ENCODE data around the gene RRP8.

RRP8 gene

DNA sequence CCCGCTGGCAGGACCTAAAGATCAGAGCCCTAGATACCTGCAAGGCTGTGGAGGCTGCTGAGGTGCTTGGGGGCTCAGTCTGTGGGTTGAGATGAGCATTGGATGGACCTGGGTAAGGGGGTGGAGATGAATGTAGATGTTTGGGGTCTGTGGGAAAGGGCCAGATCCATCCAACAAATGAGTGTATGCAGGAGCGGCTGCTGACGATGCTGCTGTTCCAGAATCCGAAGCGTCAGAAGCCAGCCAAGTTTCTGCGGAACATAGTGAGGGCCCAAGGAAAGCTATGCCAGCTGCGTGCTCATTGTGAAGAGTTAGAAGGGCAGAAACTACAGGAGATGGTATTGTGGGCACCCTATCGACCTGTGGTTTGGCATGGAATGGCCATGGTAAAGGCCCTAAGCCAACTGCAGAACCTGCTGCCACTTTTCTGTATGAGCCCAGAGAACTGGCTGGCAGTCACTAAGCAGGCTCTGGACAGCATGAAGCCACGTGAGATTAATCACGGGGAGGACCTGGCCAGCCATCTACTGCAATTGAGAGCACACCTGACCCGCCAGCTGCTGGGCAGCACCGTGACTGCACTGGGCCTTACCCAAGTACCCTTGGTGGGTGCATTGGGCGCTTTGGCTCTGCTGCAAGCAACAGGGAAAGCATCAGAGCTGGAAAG, 36.6 kb downstream of the RRP8 start:
- no peak for ATAC-seq

GRCh38 chr11:6565988-6566703, 37.3 kb downstream of the RRP8 start:
- no peak for ATAC-seq

- no peak for ATAC-seq
These were observed 38.1 kb downstream of the RRP8 start for GRCh38 chr11:6565325-6565724.

DNA sequence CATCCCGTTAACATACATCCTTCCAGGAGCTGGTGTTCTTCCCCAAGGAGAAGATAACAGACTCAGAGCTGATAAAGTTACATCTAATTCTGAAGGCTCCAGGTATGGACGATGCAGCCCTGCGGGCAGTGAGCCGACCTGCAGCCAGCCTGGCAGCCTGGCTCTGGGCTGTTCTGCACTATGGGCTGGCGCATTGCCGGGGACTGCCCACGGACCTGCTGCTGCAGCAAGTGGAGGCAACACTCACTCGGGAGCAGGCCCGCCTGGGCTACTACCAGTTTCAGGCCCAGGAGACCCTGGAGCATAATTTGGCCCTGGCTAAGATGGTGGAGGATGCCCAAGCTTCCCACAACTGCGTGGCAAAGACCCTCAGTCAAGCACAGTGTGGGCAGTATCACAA, 39.7 kb downstream of the RRP8 start:
- no peak for ATAC-seq

GRCh38 chr11:6563121-6563619, 40.2 kb downstream of the RRP8 start:
- no peak for ATAC-seq

DNA sequence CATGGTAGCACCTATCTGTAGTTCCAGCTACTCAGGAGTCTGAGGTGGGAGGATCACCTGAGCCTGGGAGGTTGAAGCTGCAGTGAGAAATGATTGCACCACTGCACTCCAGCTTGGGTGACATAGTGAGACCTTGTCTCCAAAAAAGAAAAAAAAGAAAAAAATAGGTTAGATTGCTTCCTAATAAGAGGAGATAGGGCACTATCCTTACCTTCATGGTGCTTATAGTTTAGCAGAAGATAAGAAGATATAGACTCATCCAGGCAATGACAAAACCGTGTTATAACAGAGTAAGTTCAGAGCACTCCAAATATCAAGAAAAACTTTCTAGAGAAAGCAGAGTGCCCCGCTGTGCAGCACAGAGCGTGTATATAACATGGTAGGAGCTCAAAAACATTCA, 42.1 kb downstream of the RRP8 start:
- ATAC-seq = no peak

DNA sequence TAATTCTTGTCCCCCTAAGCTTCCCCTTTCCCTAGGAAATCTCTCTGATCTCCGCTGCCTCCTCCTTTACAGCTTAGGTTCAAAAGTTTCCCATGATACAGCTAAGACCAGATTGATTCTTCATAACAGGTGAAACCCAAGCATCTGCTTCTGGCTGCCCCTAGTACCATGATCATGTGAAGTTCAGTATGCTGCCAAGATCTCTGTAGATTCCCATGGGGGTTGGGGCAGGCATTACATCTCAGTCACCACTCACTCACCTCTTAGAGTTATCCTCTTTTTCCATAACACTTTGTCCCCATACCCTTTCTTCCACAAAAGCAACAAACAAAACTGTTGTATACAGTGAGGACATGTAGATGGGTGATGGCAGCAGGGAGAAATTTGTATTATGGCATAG, 44.0 kb downstream of the RRP8 start:
- no peak for ATAC-seq

- ATAC-seq = no peak
These were observed 45.4 kb downstream of the RRP8 start for GRCh38 chr11:6557761-6558674.

DNA sequence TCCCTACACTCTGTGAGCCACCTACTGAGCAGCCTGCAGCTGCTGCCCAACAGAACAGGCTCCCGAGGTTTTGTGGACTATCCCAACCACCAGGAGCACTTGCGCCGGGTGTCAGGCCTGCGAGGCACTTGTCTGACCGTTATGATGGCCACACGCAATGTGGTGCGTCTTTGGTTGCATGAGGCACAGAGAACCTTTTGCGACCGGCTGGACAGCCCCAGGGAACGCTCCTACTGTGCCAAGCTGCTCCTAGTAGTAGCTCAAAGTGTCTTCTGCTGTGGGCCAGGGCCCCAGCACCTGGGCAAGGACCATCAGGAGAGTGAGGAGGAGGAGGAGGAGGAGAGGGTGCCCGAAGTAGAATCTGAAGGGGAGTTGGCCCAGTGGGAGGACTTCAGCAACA, 46.4 kb downstream of the RRP8 start:
- no peak for ATAC-seq

GRCh38 chr11:6556139-6556949, 47.1 kb downstream of the RRP8 start:
- ATAC-seq = no peak

- no peak for ATAC-seq
These were observed 48.3 kb downstream of the RRP8 start for GRCh38 chr11:6554828-6555706.

DNA sequence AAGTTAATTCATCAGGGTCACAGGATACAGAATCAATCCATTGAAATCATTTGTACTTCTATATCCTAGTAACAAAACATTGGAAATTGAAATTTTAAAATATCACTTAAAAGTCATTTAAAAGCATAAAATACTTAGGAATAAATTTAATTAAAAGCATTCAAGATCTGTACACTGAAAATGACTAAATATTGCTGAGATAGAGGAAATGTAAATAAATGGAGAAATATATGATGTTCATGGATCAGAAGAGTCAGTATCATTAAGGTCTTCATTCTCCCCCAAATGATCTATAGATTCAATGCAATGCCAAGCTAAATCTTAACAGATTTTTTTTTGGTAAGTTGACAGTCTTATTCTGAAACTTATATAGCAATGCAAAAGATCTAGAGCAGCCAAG, 49.8 kb downstream of the RRP8 start:
- ATAC-seq = no peak

GRCh38 chr11:6548641-6549040, 54.8 kb downstream of the RRP8 start:
- ATAC-seq = no peak

DNA sequence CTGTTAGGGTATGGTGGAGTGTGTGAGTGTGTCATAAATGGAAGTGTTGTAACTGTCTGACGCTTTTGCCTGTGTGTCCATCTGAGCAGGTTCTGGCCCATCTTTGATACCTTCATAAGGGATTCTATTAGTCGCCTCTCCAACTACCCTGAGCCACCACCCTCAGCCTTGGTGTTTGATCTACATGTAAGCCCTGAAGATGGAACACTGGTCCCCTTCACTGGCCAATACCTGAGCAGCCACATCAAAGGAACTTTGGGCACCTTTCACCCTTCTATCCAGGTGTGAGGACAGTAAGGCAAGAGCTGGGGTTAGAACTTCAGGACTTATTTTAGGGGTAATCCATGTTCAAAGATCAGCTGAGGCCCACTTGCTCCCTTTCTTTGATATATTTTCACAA, 55.3 kb downstream of the RRP8 start:
- no peak for ATAC-seq

DNA sequence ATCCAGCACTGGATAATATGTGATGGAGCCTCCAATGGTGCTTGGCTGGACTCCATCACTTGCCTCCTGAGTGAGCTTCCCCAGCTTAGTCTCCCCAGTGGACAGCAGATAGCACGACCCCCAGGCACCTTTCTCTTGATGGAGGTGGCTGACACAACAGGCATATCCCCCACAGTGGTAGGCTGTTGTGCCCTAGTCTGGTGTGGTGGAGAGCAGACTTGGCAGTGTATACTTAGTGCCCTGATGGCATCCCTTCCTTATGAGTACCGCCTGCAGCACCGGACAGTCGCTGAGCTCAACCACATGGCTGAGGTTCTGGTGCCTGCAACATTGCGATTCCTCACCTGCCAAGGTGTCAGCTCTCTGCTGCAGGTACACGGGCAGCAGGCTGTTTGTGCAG, 56.2 kb downstream of the RRP8 start:
- ATAC-seq = no peak

- no peak for ATAC-seq
These were observed 56.7 kb downstream of the RRP8 start for GRCh38 chr11:6546735-6547134.

DNA sequence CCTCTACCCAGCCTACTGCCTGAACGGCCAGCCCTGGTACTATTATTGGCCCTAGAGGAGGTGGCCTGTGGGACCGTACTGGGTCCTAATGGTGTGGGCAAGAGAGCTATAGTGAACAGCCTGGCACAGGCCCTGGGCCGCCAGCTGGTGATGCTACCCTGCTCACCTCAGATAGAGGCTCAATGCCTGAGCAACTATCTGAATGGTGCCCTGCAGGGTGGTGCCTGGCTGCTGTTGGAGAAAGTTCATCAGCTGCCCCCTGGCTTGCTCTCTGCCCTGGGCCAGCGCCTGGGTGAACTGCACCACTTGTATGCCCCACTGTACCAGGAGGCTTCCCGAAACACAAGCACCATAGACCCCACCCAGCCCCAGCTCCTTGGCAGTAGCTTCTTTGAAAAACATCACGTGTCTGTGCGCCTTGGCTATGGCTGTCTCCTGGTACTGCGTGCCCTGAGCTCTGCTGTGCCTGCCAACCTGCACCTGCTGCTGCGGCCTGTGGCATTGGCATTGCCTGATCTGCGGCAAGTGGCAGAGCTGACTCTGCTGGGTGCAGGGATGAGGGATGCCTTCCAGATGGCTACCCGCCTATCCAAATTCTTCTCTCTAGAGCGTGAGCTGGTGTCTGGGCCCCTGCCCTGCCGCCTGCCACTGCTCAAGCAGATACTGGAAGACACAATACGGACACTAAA, 57.4 kb downstream of the RRP8 start:
- ATAC-seq = no peak

All from activated CD4-positive, CD25-positive, alpha-beta regulatory T cell treated with anti-CD3 and anti-CD28 coated beads, Interleukin-2, amount 50 U/mL, for 24 hours (primary cell).